Measurements from ENCODE around the gene MXRA7.

Gene MXRA7

DNA sequence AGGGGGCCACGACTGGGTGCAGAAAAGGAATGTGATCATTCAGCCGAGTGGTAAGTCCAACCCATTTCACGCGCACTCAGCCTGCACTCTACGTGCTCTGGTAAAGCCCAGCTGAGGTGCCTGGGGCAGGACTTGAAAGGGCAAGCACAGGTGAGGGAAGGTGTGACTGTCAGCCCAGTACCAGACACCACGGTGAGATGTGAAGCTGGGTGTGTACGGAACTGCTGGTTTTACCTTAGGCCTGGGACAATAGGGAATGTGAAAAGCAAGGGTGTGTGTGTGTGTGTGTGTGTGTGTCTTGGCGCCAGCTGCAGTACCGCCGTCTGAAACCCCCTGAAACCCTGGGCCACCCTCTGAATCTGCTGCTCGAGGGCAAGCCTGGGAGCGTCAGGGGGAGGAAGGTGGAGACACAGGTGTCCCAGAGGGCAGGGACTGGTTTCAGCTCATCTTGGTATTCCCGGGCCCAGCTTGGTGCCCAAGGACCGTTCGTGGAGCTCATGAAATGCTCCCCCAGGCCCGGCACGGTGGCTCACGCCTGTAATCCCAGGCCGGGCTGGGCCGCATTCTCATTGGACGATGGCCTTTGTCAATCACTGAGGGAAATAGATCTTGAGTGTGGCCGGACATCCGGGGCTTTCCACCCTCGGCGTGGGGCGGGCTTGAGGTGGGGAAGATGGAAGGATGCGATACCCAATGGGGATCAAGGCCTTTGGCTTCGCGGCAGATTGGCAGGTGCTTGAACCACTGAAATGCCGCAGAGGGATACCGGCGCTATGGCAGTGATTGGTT, 39.4 kb downstream of the MXRA7 start:
- peak; percentile 100 for DNase-seq (ENCODE audit: low read depth)
- H3K4me3 ChIP-seq (replicated peaks; ENCODE audit: low read depth, low read length) = peak overlapping the region; percentile 86
- TF ChIP-seq, protein P1, sequence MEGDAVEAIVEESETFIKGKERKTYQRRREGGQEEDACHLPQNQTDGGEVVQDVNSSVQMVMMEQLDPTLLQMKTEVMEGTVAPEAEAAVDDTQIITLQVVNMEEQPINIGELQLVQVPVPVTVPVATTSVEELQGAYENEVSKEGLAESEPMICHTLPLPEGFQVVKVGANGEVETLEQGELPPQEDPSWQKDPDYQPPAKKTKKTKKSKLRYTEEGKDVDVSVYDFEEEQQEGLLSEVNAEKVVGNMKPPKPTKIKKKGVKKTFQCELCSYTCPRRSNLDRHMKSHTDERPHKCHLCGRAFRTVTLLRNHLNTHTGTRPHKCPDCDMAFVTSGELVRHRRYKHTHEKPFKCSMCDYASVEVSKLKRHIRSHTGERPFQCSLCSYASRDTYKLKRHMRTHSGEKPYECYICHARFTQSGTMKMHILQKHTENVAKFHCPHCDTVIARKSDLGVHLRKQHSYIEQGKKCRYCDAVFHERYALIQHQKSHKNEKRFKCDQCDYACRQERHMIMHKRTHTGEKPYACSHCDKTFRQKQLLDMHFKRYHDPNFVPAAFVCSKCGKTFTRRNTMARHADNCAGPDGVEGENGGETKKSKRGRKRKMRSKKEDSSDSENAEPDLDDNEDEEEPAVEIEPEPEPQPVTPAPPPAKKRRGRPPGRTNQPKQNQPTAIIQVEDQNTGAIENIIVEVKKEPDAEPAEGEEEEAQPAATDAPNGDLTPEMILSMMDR (IDR thresholded peaks at IDR 0.05; ENCODE audit: low read length, missing control alignments) = no peak

DNA sequence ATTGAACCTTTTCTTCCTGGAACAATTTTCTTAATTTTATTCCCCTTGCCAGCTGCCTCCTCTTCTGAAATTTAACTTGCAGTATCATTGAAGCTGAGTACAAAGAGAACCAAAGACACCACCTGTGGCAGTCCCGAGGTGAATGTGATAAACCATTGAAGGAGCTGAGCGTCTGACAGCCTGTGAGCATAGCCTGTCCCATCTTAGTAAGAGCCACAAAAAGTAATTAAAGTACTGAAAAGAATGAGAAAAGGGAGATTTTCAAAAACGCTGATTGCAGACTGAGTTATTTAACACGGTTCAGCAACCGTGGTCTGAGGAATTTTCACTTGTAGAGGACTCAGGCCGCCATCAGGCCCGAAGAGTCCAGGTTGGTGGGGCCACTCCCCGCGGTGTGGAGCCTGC, 40.0 kb downstream of the MXRA7 start:
- TF ChIP-seq, protein P1 (IDR thresholded peaks at IDR 0.05; ENCODE audit: low read length, missing control alignments) = no peak
- H3K4me3 ChIP-seq (replicated peaks; ENCODE audit: low read depth, low read length) = no peak overlapping the region
- DNase-seq (ENCODE audit: low read depth) = no peak

DNA sequence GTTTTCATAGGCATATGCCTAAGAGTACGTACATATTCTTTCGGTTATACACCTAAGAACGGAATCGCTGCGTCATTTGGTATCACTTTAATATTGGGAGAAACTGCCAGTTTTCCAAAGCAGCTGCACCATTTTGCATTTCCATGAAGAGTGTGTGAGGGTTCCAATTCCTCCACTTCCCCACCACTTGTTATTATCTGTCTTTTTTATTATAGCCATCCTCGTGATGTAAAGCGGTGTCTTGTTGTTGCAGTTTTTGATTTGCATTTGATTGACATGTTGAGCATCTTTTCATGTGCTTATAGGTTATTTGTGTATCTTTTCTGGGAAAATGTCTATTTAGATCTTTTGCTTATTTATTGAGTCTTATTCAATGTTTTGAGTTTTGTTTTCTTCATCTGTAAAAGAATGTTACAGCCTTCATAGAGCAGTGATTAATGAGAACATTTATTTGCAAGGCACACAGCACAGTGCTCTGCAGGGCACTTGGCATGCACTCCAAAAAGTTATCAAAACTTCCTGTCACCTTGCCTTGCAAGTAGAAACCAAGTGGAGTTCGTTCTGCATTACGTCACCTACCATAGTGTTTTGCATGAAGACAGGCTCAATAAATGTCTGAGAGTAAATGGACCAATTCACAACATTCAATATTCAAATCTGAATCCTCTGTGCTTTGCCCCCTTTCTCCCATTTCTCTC, 40.6 kb downstream of the MXRA7 start:
- no peak overlapping the region for H3K4me3 ChIP-seq (replicated peaks; ENCODE audit: low read depth, low read length)
- TF ChIP-seq, protein P1 (IDR thresholded peaks at IDR 0.05; ENCODE audit: low read length, missing control alignments) = no peak
- no peak for DNase-seq (ENCODE audit: low read depth)

DNA sequence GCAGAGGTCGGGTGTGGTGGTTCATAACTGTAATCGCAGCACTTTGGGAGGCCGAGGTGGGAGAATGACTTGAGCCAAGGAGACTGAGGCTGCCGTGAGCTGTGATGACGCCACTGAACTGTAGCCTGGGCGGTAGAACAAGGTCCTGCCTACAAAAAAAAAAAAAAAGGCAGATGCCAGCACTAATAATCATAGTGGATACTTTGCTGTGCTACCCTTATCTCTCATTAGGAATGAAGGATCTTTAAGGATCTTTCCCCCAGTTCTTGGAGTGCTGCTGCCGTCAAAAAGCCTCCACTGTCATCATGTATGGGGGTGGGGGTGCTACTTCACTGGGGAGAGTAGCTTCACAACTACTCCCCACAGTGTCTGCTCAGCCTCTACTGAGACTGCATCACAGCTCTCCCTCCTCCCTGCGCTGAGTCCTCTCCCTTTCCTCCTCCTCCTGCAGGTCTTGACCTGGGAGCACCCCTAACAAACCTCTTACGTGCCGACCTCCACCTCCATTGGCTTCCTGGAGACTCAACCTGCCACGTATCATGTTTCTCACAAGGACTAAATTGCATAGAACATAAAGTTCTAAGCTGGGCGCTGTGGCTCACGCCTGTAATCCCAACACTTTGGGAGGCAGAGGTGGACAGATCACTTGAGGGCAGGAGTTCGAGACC, 42.8 kb downstream of the MXRA7 start:
- TF ChIP-seq, protein P1 (IDR thresholded peaks at IDR 0.05; ENCODE audit: low read length, missing control alignments) = no peak
- DNase-seq (ENCODE audit: low read depth) = no peak
- H3K4me3 ChIP-seq (replicated peaks; ENCODE audit: low read depth, low read length) = no peak overlapping the region

DNA sequence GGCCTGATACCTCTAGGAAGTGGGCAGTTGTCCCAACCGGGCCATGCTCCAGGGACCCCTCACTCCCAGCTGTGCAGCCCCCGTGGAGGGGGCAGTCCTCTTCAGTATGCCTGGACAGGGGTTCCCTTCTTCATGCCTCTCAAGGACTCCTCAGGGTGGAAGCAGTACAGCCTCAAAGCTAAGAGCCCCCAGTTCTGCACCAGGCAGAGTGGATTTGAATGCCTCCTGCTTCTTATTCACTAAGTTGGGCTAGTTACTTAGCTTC, 43.3 kb downstream of the MXRA7 start:
- no peak overlapping the region for H3K4me3 ChIP-seq (replicated peaks; ENCODE audit: low read depth, low read length)
- DNase-seq (ENCODE audit: low read depth) = no peak
- TF ChIP-seq, protein P1 (IDR thresholded peaks at IDR 0.05; ENCODE audit: low read length, missing control alignments) = no peak

DNA sequence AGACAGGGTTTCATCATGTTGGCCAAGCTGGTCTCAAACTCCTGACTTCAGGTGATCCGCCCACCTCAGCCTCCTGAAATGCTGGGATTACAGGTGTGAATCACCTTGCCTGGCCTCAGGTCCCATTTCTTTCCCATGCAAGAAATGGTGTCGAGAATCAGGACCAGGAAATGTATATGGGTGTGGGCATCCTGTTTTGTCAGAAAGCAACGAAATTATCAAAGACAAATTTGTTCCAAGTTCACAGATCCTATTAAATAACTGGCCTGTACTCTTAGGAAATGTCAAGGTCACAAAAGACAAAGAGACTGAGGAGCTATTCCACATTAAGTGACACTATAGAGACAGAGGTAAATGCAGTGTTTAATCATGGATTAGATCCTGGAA, 50.1 kb downstream of the MXRA7 start:
- DNase-seq (ENCODE audit: low read depth) = no peak

More for the DNA sequence above, 50.1 kb downstream of the MXRA7 start:
- no peak overlapping the region for H3K4me3 ChIP-seq (replicated peaks; ENCODE audit: low read depth, low read length)
- TF ChIP-seq, protein P1 (IDR thresholded peaks at IDR 0.05; ENCODE audit: low read length, missing control alignments) = no peak

All from fibroblast of pulmonary artery (primary cell).